ENCODE results near the gene ARHGEF19.

DNA sequence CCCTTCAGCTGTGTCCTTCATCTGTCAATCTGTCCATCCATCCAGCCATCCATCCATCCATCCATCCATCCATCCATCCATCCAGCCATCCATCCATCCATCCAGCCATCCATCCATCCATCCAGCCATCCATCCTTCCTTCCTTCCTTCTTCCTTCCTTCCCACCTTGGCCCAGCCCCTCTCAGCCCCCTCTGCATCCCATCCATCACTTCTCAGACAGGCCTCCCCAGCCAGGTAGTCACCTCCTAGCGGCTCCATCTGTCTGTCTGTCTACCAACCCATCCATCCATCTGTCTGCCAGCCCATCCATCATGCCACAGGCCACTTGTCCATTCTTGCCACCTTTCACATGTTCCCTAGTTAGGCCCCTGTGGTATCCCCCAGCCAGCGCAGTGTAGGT, 46.3 kb downstream of the ARHGEF19 start:
- TF ChIP-seq POLR2AphosphoS5 (IDR thresholded peaks at IDR 0.05; ENCODE audit: borderline replicate concordance, low read depth, low read length) (no peak), EZH2 (IDR thresholded peaks at IDR 0.05) (no peak)

Data from SK-N-MC (cell line).